Type B pancreatic cell (in vitro differentiated cells): ENCODE results near the gene PPEF2. TPM values are rescaled to one million over a fixed set of nuclear protein-coding genes. Genes with fewer than 3 reads are reported as not detected.

Experiments
- DNase-seq: peaks from one replicate; pipeline ENCODE4 v3.0.0; 2021; ENCODE audit warnings: mixed read lengths; ENCODE audit not compliant: unreplicated experiment; ENCODE audit errors: extremely low spot score
- H3K27ac Mint-ChIP-seq: 2 replicates; pipeline ENCODE4 v1.8.0; 2021; ENCODE audit warnings: mild to moderate bottlenecking, mixed read lengths
- H3K27me3 Mint-ChIP-seq: 2 replicates; pipeline ENCODE4 v1.8.0; 2021; ENCODE audit warnings: mixed read lengths
- H3K36me3 Mint-ChIP-seq: 2 replicates; pipeline ENCODE4 v1.8.0; 2021; ENCODE audit warnings: mixed read lengths
- H3K4me1 Mint-ChIP-seq: one replicate; pipeline ENCODE4 v1.8.0; 2021; ENCODE audit warnings: mixed read lengths; ENCODE audit not compliant: unreplicated experiment
- H3K4me3 Mint-ChIP-seq: 2 replicates; pipeline ENCODE4 v1.8.0; 2021; ENCODE audit warnings: mild to moderate bottlenecking, mixed read lengths
- H3K9me3 Mint-ChIP-seq: 2 replicates; pipeline ENCODE4 v1.8.0; 2021; ENCODE audit warnings: mixed read lengths
- CTCF ChIP-seq: fragments of 200-600 bp; sonication (generic); conservative IDR thresholded peaks from 2 replicates; pipeline ENCODE4 v1.5.0; 2021; ENCODE audit warnings: antibody characterized with exemption, mild to moderate bottlenecking
- long read RNA-seq: library from polyadenylated mRNA; unstranded; transcript quantifications from one replicate; pipeline ENCODE4 v2.0.0, GENCODE V29; 2020
- total RNA-seq: library from RNA; stranded (reverse); gene quantifications from 2 replicates; pipeline ENCODE4 v1.2.1, GENCODE V29; 2021; ENCODE audit warnings: low replicate concordance

The PPEF2 gene
- not detected in 2 replicates for total RNA-seq
- long read RNA-seq, result 0 reads

- H3K27ac Mint-ChIP-seq, result no peak within 1 kb of the TSS
- no peaks in the 10 kb centered on the region for H3K4me1 Mint-ChIP-seq
- no peak for TF ChIP-seq CTCF
- no peak for DNase-seq
- H3K4me3 Mint-ChIP-seq, result no peak within 1 kb of the TSS
- no peaks in the 10 kb centered on the region for H3K36me3 Mint-ChIP-seq
- no peaks in the 10 kb centered on the region for H3K9me3 Mint-ChIP-seq
- no peaks in the 10 kb centered on the region for H3K27me3 Mint-ChIP-seq
Measured at GRCh38 chr4:75902352-75902751, at the start of gene PPEF2. Gene PPEF2, minus strand, starts transcription at chr4:75902452. Its CDS starts 6,127 bp downstream, at chr4:75896325.

- Mint-ChIP-seq H3K9me3 (no peaks in the 10 kb centered on the region), H3K27me3 (no peaks in the 10 kb centered on the region), H3K4me3 (no peak overlapping the region), H3K36me3 (peaks cover 18% of the 10 kb centered on the region), H3K27ac (no peak overlapping the region), H3K4me1 (no peaks in the 10 kb centered on the region)
- no peak for TF ChIP-seq CTCF
- DNase-seq, result no peak
Measured at GRCh38 chr4:75950213-75950815, 48.1 kb upstream of the PPEF2 start.

- Mint-ChIP-seq H3K27me3 (no peaks in the 10 kb centered on the region), H3K36me3 (peaks cover 18% of the 10 kb centered on the region), H3K9me3 (no peaks in the 10 kb centered on the region), H3K4me3 (no peak overlapping the region), H3K27ac (no peak overlapping the region), H3K4me1 (no peaks in the 10 kb centered on the region)
- no peak for TF ChIP-seq CTCF
- DNase-seq, result no peak
Measured at GRCh38 chr4:75948822-75949444, 46.7 kb upstream of the PPEF2 start.

DNA sequence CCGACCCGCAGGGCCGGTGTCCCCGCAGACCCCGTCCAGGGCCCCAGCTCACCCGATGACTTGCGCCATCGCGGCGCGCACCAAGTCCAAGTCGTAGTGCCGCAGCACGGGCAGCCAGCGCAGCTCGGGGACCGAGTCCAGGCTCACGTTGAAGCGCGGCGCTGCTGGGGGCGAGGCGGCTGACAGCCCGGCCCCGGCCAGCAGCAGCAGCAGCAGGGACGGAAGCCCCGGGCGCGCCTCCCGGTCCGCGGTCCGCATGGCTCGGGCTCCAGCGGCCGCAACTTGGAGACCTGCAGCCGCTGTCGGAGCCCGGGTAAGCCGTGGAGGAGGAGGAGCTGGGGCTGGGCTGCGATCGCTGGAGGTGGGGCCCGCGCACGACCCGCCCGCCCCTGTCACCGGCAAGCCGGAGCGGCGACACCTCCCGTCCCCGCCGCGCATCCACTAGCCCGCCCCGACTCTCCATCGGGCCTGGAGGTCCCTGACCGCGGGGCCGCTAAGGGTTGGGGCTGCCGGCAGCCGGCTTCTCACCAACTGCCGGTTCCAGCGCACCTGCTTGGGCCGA is 38.5 kb upstream of the PPEF2 start, which contains the start of gene NAAA:
NAAA (minus strand) TSS at position 322 of the 562 bp plus-strand sequence; CDS start at position 258, 64 bp downstream.
- H3K27me3 Mint-ChIP-seq, result no peaks in the 10 kb centered on the region
- no peak for TF ChIP-seq CTCF
- H3K4me3 Mint-ChIP-seq, result peak within 1 kb of the TSS; percentile 94
- peaks cover 10% of the 10 kb centered on the region for H3K36me3 Mint-ChIP-seq
- DNase-seq, result peak; percentile 74
- peaks cover 6% of the 10 kb centered on the region for H3K4me1 Mint-ChIP-seq
- peak within 1 kb of the TSS; percentile 89 for H3K27ac Mint-ChIP-seq
- no peaks in the 10 kb centered on the region for H3K9me3 Mint-ChIP-seq

- DNase-seq, result peak; percentile 73
- Mint-ChIP-seq H3K36me3 (peaks cover 7% of the 10 kb centered on the region), H3K4me1 (peaks cover 6% of the 10 kb centered on the region), H3K4me3 (peak overlapping the region; percentile 94), H3K27me3 (no peaks in the 10 kb centered on the region), H3K27ac (peak overlapping the region; percentile 89), H3K9me3 (no peaks in the 10 kb centered on the region)
- no peak for TF ChIP-seq CTCF
Measured at GRCh38 chr4:75939890-75940691, 37.8 kb upstream of the PPEF2 start.
